Endothelial cell of umbilical vein (primary cell): ENCODE data around the gene DNAJC6.

Experiments
- CTCF ChIP-seq, 2 donors: IDR thresholded peaks; 1 replicate in 1 of 2; 2 replicates in 1 of 2; pipeline ENCODE4 v1.5.1; 2011; ENCODE audit warnings: low read length in 2 of 2, mild to moderate bottlenecking in 2 of 2, moderate library complexity in 2 of 2, control low read depth in 1 of 2, inconsistent platforms in 1 of 2, low read depth in 1 of 2; ENCODE audit not compliant: insufficient read depth in 1 of 2; ENCODE audit errors: extremely low read depth in 1 of 2
- EZH2 ChIP-seq: IDR thresholded peaks from 2 replicates; pipeline ENCODE4 v1.6.1; 2012; ENCODE audit warnings: borderline replicate concordance, low read depth, mild to moderate bottlenecking, moderate library complexity, low read length, inconsistent platforms; ENCODE audit not compliant: severe bottlenecking
- POLR2A ChIP-seq: IDR thresholded peaks from 2 replicates; pipeline ENCODE4 v1.6.1; 2012; ENCODE audit warnings: low read depth, mild to moderate bottlenecking, control low read depth, low read length

- TF ChIP-seq CTCF (IDR thresholded peaks at IDR 0.05; ENCODE audit: extremely low read depth in 1 of 2, insufficient read depth in 1 of 2, low read depth in 1 of 2, low read length in 2 of 2) (peak; percentile 35 to 36), POLR2A (no peak), EZH2 (no peak)
These were observed 121.9 kb downstream of the DNAJC6 start for GRCh38 chr1:65431111-65431705.
